Measurements from ENCODE around the gene GIGYF2.
"Not testable (repeated sequence)": the region's sequence is repeated elsewhere in the genome, so short reads cannot be mapped to it uniquely, and the experiment has no call there.

Gene GIGYF2

GRCh38 chr2:232689152-232689910 is 7.8 kb upstream of the GIGYF2 start:
- no peak for DNase-seq (ENCODE audit: low read depth in 2 of 2, low spot score in 1 of 2)

GRCh38 chr2:232691117-232691516 is 6.0 kb upstream of the GIGYF2 start:
- not testable (repeated sequence) for DNase-seq (ENCODE audit: low read depth in 2 of 2, low spot score in 1 of 2)

DNA sequence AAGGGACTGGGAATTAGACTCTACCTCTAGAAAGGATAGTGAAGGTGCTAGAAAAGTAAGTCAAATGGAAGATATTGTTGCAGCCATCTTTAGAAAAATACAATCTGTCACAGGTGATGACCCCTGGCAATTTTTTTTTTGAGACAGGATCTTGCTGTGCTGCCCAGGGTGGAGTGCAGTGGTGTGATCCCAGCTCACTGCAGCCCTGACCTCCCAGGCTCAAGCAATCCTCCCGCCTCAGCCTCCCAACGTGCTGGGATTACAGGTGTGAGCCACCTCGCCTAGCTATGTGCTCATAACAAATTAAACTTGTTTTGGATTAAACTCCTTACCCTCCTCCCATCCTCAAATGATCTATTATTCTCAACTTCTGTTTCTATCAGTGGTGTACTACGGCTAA is 3.8 kb upstream of the GIGYF2 start:
- DNase-seq (ENCODE audit: low read depth in 2 of 2, low spot score in 1 of 2) = no peak

GRCh38 chr2:232696609-232697058 is 497 bp upstream of the GIGYF2 start:
- no peak for DNase-seq (ENCODE audit: low read depth in 2 of 2, low spot score in 1 of 2)

GRCh38 chr2:232697807-232698110 is 628 bp downstream of the GIGYF2 start:
- no peak for DNase-seq (ENCODE audit: low read depth in 2 of 2, low spot score in 1 of 2)

DNA sequence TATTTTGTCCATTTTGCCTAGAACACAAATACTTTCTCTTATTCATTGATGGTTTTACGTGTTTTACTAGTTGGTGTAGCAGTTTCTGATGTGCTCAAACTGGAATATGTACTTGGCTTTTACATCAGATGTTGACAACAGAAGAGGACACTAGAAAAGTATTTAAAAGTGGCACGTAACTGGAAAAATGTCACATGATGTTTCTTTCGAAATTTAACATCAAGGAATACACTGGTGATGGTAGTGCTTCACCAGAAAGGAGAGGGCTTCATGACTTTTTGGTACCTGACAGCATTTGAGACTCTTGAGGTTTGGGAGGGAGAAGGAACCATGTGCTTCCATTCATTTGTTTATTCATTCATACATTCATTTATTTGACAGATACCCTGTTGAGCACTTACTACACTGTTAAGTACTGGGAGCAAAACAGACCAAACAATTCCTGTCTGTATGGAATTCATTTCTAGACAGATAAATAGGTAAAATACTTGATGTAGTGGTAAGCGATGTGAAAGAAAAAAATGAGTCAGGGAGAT is 1.5 kb downstream of the GIGYF2 start:
- DNase-seq (ENCODE audit: low read depth in 2 of 2, low spot score in 1 of 2) = no peak

GRCh38 chr2:232699110-232699509 is 2.0 kb downstream of the GIGYF2 start:
- no peak for DNase-seq (ENCODE audit: low read depth in 2 of 2, low spot score in 1 of 2)

GRCh38 chr2:232700154-232700553 is 3.0 kb downstream of the GIGYF2 start:
- DNase-seq (ENCODE audit: low read depth in 2 of 2, low spot score in 1 of 2) = no peak

GRCh38 chr2:232707076-232707475 is 9.9 kb downstream of the GIGYF2 start:
- no peak for DNase-seq (ENCODE audit: low read depth in 2 of 2, low spot score in 1 of 2)

DNA sequence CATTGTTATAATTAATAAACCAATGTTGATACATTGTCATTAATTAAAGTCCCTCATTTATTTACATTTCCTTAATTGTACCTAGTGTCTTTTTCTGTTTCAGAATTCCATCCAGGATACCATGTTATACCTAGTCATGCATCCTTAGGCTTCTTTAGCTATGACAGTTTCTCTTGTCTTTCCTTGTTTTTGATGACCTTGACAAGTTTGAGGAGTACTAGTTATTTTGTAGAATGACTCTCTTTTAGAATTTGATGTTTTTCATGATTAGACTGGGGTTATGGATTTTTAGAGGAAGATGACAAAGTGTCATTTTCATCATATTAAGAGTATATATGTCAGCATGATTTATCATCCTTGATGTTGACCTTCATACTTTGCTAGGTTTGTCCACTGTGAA is 16.4 kb downstream of the GIGYF2 start:
- no peak for DNase-seq (ENCODE audit: low read depth in 2 of 2, low spot score in 1 of 2)

DNA sequence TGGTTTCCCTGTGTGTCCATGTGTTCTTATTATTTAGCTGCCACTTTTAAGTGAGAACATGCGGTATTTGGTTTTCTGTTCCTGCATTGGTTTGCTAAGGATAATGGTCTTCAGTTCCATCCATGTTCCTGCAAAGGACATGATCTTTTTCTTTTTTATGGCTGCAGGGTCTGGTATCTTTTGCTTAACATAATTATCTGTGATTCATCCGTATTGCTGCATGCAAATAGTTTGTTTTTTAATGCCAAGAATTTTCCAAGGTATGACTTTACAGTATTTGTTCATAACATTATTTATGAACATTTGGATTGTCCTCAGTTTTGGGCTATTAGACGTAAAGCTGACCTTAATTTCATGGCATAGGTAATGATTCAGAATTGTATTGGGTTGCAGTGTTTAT is 17.8 kb downstream of the GIGYF2 start:
- no peak for DNase-seq (ENCODE audit: low read depth in 2 of 2, low spot score in 1 of 2)

GRCh38 chr2:232720056-232720455 is 22.9 kb downstream of the GIGYF2 start:
- not testable (repeated sequence) for DNase-seq (ENCODE audit: low read depth in 2 of 2, low spot score in 1 of 2)

DNA sequence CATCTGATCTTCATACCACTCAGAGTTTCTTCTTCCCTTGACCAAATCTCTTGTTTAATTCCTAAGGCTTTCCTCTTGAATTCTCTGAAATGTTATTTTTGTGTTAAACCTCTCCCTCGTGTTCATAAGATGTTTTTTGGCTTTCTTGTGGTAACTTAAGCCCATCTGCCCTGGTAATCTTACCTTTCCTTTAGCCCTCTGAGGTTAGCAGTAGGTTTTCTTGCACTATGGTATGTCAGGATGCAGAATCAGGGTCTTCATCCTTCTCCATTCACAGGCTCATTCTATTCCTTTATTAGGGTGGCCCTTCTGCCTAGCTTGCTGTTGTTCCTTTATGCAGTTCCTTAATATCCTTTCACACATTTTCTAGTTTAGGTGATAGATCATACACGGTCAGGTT is 24.1 kb downstream of the GIGYF2 start:
- DNase-seq (ENCODE audit: low read depth in 2 of 2, low spot score in 1 of 2) = no peak

- no peak for DNase-seq (ENCODE audit: low read depth in 2 of 2, low spot score in 1 of 2)
Measured at GRCh38 chr2:232721882-232722281, 24.8 kb downstream of the GIGYF2 start.

DNA sequence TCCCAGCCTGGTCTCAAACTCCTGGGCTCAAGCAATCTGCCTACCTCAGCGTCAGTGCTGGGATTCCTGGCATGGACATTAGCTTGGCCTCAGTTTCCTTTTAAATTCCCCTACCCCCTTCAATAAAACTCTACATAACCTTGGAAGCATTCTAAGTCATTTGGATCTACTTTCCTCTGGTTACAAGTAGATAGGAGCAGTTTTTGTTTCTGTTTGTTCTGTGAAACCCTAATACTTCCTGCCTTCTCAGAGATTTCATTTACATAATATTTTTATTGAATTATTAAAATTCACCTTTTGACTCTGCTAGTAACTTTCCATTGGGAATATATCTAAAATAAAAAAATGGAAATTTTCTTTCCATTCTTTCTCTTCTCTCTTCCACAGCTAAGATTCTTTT is 25.9 kb downstream of the GIGYF2 start:
- DNase-seq (ENCODE audit: low read depth in 2 of 2, low spot score in 1 of 2) = no peak

- no peak for DNase-seq (ENCODE audit: low read depth in 2 of 2, low spot score in 1 of 2)
Measured at GRCh38 chr2:232728785-232729184, 31.7 kb downstream of the GIGYF2 start.

- DNase-seq (ENCODE audit: low read depth in 2 of 2, low spot score in 1 of 2) = no peak
Measured at GRCh38 chr2:232731470-232731869, 34.3 kb downstream of the GIGYF2 start.

- DNase-seq (ENCODE audit: low read depth in 2 of 2, low spot score in 1 of 2) = no peak
Measured at GRCh38 chr2:232741294-232741693, 44.2 kb downstream of the GIGYF2 start.

DNA sequence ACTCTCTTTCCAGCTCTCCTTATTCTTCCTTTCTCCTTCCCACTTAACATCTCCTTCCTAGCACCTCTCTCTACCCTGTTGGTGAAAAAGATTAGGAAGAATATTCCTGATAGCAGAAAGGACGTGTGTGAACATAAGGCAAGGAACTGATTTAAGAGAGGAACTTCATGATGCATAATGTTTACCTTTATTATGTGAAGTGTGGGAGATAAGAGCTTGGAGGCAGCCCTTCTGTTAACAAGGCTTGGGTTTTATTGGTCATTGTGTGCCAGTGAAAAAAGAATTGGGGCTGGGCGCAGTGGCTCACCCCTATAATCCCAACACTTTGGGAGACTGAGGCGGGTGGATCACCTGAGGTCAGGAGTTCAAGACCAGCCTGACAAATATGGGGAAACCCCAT is 44.8 kb downstream of the GIGYF2 start:
- DNase-seq (ENCODE audit: low read depth in 2 of 2, low spot score in 1 of 2) = no peak

- no peak for DNase-seq (ENCODE audit: low read depth in 2 of 2, low spot score in 1 of 2)
Measured at GRCh38 chr2:232744963-232745362, 47.8 kb downstream of the GIGYF2 start.

DNA sequence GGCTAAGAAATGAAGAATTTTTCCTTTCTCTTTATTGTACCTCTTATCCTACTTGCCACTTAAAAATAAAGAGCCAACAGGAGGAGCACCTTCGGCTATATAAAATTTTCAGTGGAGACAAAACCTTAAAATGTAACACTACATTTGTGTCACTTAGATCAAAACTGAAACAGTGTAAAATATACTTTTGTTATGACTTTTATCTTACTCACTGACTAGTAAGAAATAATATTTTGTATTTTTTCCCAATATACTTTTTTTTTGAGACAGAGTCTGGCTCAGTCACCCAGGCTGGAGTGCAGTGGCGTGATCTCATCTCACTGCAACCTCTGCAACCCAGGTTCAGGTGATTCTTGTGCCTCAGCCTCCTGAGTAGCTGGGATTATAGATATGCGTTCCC is 50.9 kb downstream of the GIGYF2 start:
- no peak for DNase-seq (ENCODE audit: low read depth in 2 of 2, low spot score in 1 of 2)

DNA sequence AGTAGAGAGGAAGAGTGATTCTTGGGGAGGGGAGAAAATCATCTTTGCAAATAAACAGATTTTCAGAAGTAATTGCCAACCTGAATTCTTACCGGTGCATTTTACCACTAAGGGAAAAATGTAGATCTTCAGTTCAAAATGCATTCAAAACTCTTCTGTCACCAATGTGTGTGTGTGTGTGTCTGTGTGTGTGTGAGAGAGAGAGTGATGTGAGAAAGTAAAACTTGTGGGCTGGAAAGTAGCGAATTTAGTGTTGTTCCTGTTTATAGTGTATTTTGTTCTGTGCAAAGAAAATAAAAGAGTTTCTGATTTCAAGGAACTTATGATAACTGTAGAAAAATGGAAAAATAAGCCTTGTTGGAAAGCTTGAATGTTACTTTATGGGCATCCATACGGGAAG is 52.2 kb downstream of the GIGYF2 start:
- no peak for DNase-seq (ENCODE audit: low read depth in 2 of 2, low spot score in 1 of 2)

GRCh38 chr2:232750135-232750671 is 53.1 kb downstream of the GIGYF2 start:
- no peak for DNase-seq (ENCODE audit: low read depth in 2 of 2, low spot score in 1 of 2)

Data from stimulated activated CD8-positive, alpha-beta memory T cell treated with anti-CD3 and anti-CD28 coated beads, Interleukin-4, amount 100 ng/mL, for 4 hours (primary cell).